BJ (cell line): ENCODE results near the gene HSPA4L. TPM values are rescaled to one million over a fixed set of nuclear protein-coding genes. Genes with fewer than 3 reads are reported as not detected.

Experiments
- CTCF ChIA-PET: fragments of 350-600 bp; formaldehyde crosslinking; extraction: SDS; loops from one replicate; lab custom pipeline; 2021; ENCODE audit warnings: antibody characterized with exemption, inconsistent platforms; lab: Yijun Ruan, JAX
- POLR2A ChIA-PET: fragments of 300-600 bp; sonication (Branson Sonifier 250); formaldehyde crosslinking; extraction: SDS; loops from one replicate; lab custom pipeline; 2021; ENCODE audit warnings: antibody characterized with exemption; lab: Charles Lee
- DNase-seq: peaks from one replicate; pipeline ENCODE4 v3.0.0-alpha.2; 2011; ENCODE audit warnings: low read depth
- H3K27me3 ChIP-seq: 2 replicates; pipeline ENCODE4 v1.6.0; 2011; ENCODE audit warnings: low read length; ENCODE audit not compliant: control insufficient read depth, insufficient read depth
- H3K36me3 ChIP-seq: 2 replicates; pipeline ENCODE4 v1.5.1; 2011; ENCODE audit warnings: low read length; ENCODE audit not compliant: control insufficient read depth, insufficient read depth
- H3K4me3 ChIP-seq: 2 replicates; pipeline ENCODE4 v1.5.1; 2011; ENCODE audit warnings: low read depth, mild to moderate bottlenecking, control low read depth, low read length
- CTCF ChIP-seq: IDR thresholded peaks from 2 replicates; pipeline ENCODE4 v1.5.1; 2011; ENCODE audit warnings: low read depth, mild to moderate bottlenecking, control low read depth, inconsistent platforms, low read length, moderate library complexity; ENCODE audit not compliant: insufficient read depth
- polyA plus RNA-seq: library from polyadenylated mRNA; depleted of rRNA; stranded (reverse); fragments of >200 nt; gene quantifications from 2 replicates; pipeline ENCODE4 v1.2.3, GENCODE V29; 2011

Gene HSPA4L
- polyA plus RNA-seq, 1 experiment, result 0.72 TPM

DNA sequence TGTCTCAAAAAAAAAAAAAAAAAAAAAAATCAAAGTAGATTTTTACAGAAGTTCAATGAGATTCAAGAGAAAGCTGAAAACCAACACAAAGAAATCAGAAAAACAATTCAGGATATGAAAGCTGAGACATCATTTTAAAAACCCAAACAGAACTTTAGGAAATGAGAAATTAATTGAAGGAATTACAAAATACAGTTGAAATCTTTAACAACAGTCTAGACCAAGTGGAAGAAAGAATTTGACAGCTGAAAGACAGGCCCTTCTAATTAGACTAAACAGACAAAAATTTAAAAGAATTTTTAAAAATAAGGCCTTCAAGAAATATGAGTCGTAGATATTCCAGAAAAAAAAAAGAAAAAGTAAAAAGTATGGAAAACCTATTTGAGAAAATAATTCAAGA, 64.6 kb downstream of the HSPA4L start:
- Histone ChIP-seq H3K4me3 (no peak overlapping the region), H3K27me3 (no peaks in the 10 kb centered on the region), H3K36me3 (no peaks in the 10 kb centered on the region)
- no peak for TF ChIP-seq CTCF
- ChIA-PET CTCF (no interaction called here), POLR2A (no interaction called here)
- no peak for DNase-seq

GRCh38 chr4:127849505-127850234, 67.5 kb downstream of the HSPA4L start:
- TF ChIP-seq CTCF, result no peak
- ChIA-PET CTCF (no interaction called here), POLR2A (no interaction called here)
- Histone ChIP-seq H3K36me3 (no peaks in the 10 kb centered on the region), H3K27me3 (no peaks in the 10 kb centered on the region), H3K4me3 (no peak overlapping the region)
- DNase-seq, result no peak

DNA sequence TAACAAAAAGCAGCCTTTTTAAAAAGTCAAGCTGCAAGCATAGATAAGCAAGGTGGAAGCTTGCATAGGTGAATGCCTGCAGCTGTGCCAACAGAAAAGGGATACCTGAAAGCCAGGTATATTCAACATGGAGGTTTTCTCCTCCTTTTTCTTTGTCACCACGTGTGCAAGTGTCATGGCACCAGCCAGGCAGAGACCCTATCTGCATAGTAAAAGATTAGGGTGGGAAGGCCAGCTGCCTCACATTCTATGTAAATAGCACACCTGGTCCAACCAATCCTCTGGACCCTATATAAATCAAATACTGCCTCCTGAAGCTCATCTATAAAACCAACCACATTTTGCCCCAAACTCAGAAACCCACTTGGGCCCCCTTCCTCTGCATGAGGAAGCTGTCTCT, 70.5 kb downstream of the HSPA4L start:
- ChIA-PET POLR2A (interaction anchor here (0.7 kb wide), 1 partner anchor 11 kb away, joined by 5 read pairs; no protein-coding TSS in a partner anchor), CTCF (no interaction called here)
- TF ChIP-seq CTCF, result no peak
- DNase-seq, result no peak
- no peaks in the 10 kb centered on the region for H3K27me3 ChIP-seq
- H3K36me3 ChIP-seq, result no peaks in the 10 kb centered on the region
- no peak overlapping the region for H3K4me3 ChIP-seq

DNA sequence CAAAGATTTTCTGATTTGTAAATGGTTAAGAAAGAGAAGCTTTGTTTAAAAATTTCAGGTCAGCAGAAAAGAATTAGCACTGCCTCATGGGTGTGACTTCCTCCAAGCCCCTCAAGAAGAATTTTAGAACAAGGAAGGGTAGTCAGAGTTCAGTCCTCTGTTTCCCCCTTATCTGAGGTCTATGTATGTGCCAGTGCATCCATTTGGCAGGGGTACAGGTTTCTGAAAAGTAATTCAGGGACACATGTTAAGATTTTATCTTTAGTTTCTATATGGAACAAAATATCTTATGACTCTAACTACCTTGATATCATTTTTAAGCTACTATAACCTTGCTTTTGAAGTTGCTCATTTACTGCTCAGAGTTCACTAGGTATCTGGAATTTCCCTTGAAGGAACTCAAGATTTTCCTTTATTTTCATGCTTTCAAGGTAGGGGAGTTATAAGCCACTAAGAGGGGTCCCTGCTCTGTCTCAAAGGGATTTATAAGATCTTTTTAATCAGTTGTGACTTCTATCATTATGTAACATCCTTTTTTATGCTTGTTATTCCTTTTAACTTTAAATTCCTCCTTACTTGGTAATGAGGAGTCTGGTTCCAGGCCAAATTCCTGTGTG, 74.2 kb downstream of the HSPA4L start:
- Histone ChIP-seq H3K4me3 (no peak overlapping the region), H3K36me3 (no peaks in the 10 kb centered on the region), H3K27me3 (no peaks in the 10 kb centered on the region)
- POLR2A ChIA-PET, result no interaction called here
- DNase-seq, result peak; percentile 74
- no peak for TF ChIP-seq CTCF
- CTCF ChIA-PET, result no interaction called here

DNA sequence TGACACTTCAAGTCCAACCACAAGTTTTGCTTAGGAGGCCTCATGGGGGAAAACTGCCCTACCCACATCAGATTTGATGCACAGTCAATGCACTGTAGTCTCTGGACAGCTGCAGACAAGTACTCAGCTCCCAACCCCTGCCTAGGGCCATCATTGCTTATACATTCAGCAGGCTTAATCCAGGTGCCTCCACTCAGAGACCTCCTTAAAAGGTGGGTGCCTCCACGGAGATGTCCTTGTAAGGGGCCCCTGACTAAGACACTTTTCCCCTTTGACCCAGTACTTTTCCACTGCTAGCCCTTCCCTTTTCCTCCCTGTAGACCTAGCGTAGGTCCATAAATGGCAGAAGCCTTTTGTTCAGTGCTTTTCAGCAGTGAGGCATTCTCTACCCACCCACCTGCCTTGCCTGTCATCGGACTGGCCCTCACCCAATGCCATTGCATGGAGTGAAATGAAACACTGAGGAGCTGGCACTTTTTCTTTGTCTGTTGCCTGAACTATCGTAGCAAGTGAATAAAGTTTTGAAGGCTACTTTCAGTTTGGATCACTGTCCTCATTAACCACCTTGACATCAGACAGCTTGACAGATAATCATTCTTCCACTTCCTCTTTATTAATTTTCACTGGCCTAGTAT, 74.8 kb downstream of the HSPA4L start:
- Histone ChIP-seq H3K27me3 (no peaks in the 10 kb centered on the region), H3K4me3 (no peak overlapping the region), H3K36me3 (no peaks in the 10 kb centered on the region)
- ChIA-PET CTCF (no interaction called here), POLR2A (no interaction called here)
- no peak for TF ChIP-seq CTCF
- DNase-seq, result no peak
